NCI-H345 (cell line): ENCODE data around the gene ERCC6L.
"Not testable (repeated sequence)": the region's sequence is repeated elsewhere in the genome, so short reads cannot be mapped to it uniquely, and the experiment has no call there.

Source experiments
- DNase-seq: peaks from one replicate; lab custom pipeline; 2025; lab: John Stamatoyannopoulos, UW

The ERCC6L gene

DNA sequence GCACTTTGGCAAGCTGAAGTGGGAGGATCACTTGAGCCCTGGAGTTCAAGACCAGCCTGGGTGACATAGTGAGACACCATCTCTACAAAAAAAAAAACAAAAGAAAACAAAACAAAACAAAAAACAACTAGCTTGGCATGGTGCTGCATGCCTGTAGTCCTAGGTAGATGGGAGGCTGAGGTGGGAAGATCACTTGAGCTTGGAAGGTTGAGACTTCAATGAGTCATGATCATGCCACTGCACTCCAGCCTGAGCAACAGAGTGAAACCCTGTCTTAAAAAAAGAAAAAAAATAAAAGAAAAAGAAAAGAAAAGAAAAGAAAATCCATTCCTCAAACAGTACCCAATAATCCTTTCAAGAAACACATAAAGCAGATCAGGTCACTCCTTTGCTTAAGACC lies 14.9 kb upstream of the ERCC6L start:
- DNase-seq = no peak

DNA sequence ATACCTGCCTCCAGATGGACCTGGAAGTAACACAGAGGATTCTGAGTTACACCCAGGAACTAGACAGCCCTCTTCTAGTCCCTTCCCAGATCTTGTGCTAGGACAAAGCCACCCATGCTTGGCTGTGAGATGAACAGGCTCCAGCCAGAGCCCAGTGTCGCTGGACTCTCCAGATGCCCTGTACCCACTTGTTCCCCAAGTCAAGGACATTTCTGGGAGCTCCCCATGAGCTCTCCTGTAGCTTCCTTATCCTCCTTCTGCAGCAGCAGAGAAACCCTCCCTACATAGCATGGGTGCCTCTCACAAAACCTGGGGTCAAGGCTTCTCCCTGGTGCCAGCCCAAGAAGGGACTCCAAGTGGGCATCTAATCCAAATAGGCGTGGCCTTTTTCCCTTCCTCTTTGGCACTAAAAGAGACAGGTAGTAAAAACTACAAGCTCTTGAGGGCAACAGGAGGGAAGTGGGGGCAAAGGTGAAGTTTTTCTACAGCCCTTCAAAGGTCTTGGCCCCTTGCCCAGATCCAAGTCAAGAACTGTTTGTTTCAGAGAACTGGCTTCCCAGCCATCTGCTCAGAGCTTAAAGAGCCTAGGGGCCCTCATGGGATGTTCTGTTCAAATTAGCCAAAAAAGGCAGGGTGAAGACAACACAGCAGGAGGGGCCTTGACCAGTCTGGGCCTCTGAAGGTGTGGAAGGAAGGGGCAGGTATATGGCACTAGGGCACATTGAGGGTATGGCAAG lies 8.5 kb upstream of the ERCC6L start:
- peak; percentile 9 for DNase-seq

DNA sequence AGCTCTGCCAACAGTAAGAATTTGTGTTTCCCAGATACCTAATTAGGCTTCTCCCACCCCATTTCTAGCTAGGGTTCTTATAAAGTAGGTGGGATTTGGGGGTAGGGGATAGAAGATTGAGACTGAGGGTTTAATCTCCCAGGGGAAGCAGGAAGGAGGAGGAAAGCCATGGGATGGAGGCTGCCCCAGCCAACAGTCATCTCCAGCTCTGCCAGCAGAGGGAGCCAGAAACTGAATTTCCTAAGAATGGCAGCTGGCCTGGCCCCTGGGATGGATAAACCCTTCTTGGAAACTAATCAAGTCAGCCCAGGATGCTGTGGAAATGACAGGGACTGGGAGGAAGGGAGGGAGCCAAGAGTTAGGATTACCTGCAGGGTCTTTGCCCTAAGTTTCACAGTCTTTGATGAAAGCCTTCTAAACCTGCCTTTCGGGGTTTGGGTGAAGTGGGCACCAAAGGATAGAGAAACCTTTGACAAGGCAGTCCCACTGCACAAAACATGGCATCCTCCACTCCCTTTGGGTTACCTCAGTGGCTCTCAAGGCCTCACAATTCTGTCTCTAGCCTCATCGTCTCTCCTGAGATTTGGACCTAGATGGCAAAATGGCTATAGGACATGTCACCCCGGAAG lies 6.7 kb upstream of the ERCC6L start:
- DNase-seq = peak; percentile 69

DNA sequence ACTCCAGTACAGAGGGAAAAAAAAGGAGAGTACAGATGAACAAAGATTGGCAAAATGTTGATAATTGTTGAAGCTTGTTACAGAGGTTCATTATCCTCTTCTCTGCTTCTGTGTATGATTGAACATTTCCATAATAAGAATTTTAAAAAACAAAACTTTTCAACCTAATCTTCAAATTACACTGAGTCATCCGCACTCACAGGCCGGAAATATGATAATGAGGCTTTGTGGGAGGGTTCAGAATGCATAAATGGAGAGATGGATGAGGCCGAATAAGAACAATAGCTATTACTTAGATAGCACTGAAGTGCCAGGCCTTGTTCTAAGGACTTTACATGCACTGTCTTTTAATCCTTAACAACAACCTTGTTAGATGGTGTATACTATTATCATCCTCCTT lies 4.6 kb upstream of the ERCC6L start:
- no peak for DNase-seq

DNA sequence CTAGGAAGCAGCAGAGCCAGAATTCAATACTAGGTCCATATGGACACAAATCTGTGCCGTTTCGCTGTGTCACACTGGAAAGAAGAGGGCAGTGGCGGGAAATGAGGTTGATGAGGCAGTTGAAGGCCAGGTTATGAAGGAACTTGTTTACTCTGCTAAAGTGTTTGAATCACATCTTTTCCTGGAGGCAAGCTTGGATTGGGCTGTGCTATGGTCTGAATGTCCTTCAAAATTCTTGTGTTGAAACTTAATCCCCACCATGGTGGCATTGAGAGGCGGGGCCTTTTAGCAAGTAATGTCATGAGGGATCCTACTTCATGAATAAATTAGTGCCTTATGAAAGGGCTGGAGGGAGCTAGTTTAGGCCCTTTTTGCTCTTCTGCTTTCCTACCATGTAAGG lies 2.1 kb upstream of the ERCC6L start:
- DNase-seq = no peak

DNA sequence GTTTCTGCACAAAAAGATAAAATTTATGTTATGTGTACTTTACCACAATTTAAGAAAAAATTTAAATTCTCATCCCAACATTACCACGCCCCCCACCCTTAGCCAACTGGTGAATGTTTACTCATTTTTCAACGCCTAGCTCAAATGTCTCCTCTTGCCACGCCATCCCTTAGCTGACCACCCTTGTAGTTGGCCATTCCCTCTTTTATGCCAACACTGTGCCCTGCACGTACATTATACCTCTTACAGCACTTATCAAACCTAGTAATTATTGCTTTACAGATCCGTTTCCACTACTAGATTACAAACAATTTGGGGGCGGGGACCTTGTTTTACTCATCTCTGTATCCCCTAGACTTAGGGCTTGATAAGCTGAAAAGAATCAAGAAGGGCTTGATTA lies 644 bp downstream of the ERCC6L start:
- no peak for DNase-seq

- DNase-seq = no peak
Observed at GRCh38 chrX:72236841-72237240, 2.0 kb downstream of the ERCC6L start.

- DNase-seq = no peak
Observed at GRCh38 chrX:72230290-72230689, 8.5 kb downstream of the ERCC6L start.

- DNase-seq = not testable (repeated sequence)
Observed at GRCh38 chrX:72220375-72220774, 18.5 kb downstream of the ERCC6L start.

DNA sequence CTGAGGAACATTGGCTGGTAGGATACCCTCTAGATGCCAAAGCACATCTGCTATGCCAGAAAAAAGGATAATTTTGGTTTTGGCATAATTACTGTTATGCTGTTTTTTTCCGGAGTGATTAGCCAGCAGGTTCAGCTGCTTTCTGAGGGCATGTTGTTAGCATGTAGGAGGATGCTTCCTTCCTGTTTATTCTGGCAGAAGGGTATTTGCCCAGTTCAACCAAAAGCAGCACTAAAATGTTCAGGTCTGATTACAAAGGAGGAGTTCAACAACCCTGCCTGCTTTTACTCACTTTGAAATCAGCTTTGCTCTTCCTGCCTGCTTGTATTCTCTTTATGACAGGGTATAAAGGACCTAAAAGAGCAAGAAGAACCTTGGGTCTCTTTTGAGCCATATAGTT lies 21.9 kb downstream of the ERCC6L start:
- DNase-seq = no peak

GRCh38 chrX:72208126-72208800 lies 30.6 kb downstream of the ERCC6L start:
- DNase-seq = no peak

GRCh38 chrX:72207366-72207765 lies 31.5 kb downstream of the ERCC6L start:
- no peak for DNase-seq

- no peak for DNase-seq
Observed at GRCh38 chrX:72205706-72206105, 33.1 kb downstream of the ERCC6L start.

DNA sequence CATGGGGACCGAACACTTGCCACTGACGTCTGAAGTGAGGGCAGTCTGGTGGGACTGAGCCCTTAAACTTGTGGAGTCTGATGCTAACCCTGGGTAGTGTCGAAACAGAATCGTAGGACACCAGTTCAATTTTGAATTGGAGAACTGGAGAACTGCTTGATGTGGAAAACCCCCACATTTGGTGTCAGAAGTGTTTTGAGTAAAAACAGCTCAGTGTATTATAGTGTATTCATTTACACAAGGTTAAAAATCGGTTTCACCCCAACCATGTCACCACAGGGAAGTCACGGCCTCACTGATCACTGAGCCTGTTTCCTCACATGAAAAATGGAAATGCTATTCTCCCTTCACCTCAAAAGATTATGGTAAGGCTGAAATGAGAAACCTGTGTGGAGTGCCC lies 35.4 kb downstream of the ERCC6L start:
- no peak for DNase-seq

- no peak for DNase-seq
Observed at GRCh38 chrX:72202792-72203401, 35.9 kb downstream of the ERCC6L start.

DNA sequence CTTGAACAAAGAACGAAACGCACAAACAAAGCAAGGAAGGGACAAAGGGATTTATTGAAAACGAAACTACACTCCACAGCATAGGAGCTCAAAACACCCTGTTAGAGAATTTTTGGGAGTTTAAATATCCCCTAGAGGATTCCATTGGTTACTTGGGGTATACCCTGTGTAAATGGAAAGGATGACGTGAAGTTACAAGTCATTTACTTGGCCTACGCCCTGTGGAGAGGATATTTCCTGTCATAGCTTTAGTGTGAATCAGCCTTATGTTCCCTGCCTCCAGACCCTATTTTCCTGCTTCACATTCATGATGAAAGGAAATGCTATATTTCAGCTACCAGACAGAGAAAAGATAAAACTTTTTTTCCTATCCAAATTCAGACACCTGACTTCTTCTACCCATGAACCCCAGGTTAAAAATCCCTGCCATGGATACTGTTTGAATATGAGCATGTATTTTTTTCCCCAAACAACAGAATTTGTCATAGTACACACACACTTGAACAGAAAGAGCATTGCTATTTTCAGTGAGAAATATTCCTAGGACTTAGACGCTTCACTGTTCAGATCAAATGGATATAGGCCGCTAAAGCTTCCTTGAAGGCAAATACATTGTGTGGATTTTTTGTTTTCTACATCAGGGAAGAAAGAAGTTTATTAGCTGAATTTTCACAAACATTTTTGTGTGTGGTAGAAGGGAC lies 36.8 kb downstream of the ERCC6L start:
- no peak for DNase-seq

DNA sequence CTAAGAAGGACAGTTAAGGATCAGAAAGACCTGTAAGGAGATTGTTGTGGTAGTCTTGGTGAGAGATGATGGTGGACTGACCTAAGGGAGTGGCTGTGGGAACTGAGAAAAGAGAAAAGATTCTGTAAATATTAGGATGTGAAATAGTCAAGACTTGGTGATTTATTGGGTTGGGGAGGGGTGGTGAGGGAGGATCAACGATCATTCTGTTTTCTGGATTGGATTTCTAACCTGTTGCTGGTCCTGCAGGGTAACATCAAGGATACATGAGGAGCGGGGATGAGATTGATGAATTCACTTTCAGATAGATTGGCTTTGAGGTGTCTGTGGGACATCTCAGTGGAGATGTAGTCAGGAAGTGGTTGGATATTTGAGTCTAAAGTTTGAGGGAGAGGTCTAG lies 55.9 kb downstream of the ERCC6L start:
- no peak for DNase-seq

- peak; percentile 97 for DNase-seq
Observed at GRCh38 chrX:72181178-72182125, 57.4 kb downstream of the ERCC6L start, which contains the start of gene PIN4. TSS of gene PIN4 (plus strand) at chrX:72181757. CDS start at chrX:72181786, 29 bp downstream.

GRCh38 chrX:72180539-72180938 lies 58.3 kb downstream of the ERCC6L start:
- no peak for DNase-seq

- no peak for DNase-seq
Observed at GRCh38 chrX:72176981-72177380, 61.8 kb downstream of the ERCC6L start.

- not testable (repeated sequence) for DNase-seq
Observed at GRCh38 chrX:72176289-72176688, 62.5 kb downstream of the ERCC6L start.
